ENCODE data around the gene TMEM156.

Gene TMEM156

DNA sequence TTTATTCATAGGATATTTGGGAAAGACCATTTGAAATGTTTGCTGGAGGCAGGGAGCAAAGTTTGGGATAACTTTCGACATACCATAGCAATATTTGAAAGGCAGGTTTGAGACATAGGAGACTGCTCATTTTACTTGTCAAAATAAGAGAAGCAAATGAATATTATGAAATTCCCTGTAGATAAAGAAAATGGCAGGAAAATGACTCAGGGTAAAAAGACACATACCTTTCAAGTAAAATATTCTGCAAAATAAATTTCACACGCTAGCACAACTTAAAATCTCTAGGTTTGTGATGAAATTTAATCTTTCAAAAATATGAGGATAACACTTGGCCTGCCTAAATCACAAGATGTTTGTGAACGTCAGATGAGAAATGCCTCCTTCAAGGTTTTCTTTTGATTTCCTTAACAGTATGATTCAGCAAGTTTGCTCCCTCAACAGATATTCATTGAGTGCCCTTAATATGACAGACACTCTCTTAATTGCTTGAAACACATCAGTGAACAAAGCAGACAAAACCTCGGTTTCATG, 6.6 kb downstream of the TMEM156 start:
- H3K79me1 ChIP-seq (replicated peaks; ENCODE audit: low read length, poor library complexity, severe bottlenecking) = peaks cover 3% of the 10 kb centered on the region
- DNase-seq = peak; percentile 15
- no peaks in the 10 kb centered on the region for H3K9me3 ChIP-seq (ENCODE audit: control insufficient read depth, low read length)
- peak overlapping the region; percentile 61 for H3K27ac ChIP-seq (ENCODE audit: low read length, poor library complexity, severe bottlenecking)
- no peak overlapping the region for H3K14ac ChIP-seq (ENCODE audit: low read length in 2 of 2)
- 38% methylated on average over 1 of the region's 4 CpGs for WGBS
- H3K27me3 ChIP-seq (ENCODE audit: control insufficient read depth in 1 of 2, insufficient read depth in 1 of 2, low read length in 2 of 2) = no peaks in the 10 kb centered on the region
- no peak overlapping the region for H3K23ac ChIP-seq (ENCODE audit: low read length in 2 of 2)
- no peak overlapping the region for H3K4me3 ChIP-seq (ENCODE audit: insufficient read depth in 1 of 2, low read depth in 1 of 2, low read length in 2 of 2)
- no peak overlapping the region for H4K8ac ChIP-seq (ENCODE audit: low read length)
- no peak overlapping the region for H2BK5ac ChIP-seq (ENCODE audit: low read depth, low read length, poor library complexity, severe bottlenecking)
- H2BK15ac ChIP-seq (ENCODE audit: low read depth, poor library complexity, severe bottlenecking) = no peak overlapping the region
- H2AFZ ChIP-seq (ENCODE audit: low read depth, low read length) = no peak overlapping the region
- H3K4me1 ChIP-seq (ENCODE audit: control insufficient read depth, insufficient read depth, low read depth, low read length) = peaks cover 1% of the 10 kb centered on the region
- H3K9ac ChIP-seq (ENCODE audit: low read length) = peak overlapping the region; percentile 31
- H3K36me3 ChIP-seq (ENCODE audit: control insufficient read depth in 1 of 2, insufficient read depth in 2 of 2, low read depth in 1 of 2, low read length in 2 of 2) = no peaks in the 10 kb centered on the region
- H2BK120ac ChIP-seq (ENCODE audit: low read depth, low read length) = no peak overlapping the region
- H4K91ac ChIP-seq (ENCODE audit: low read length) = no peak overlapping the region
- peak overlapping the region in 1 of 2 experiments; percentile 12 for H3K18ac ChIP-seq (ENCODE audit: low read depth in 1 of 2, low read length in 2 of 2)
- H2BK12ac ChIP-seq (ENCODE audit: low read length in 2 of 2) = no peak overlapping the region
- no peak overlapping the region for H3K4me2 ChIP-seq (ENCODE audit: low read length, poor library complexity, severe bottlenecking)
- no peak overlapping the region for H3K4ac ChIP-seq (ENCODE audit: low read depth in 1 of 2, low read length in 2 of 2)
- H2AK5ac ChIP-seq (ENCODE audit: low read length, severe bottlenecking) = no peak overlapping the region

DNA sequence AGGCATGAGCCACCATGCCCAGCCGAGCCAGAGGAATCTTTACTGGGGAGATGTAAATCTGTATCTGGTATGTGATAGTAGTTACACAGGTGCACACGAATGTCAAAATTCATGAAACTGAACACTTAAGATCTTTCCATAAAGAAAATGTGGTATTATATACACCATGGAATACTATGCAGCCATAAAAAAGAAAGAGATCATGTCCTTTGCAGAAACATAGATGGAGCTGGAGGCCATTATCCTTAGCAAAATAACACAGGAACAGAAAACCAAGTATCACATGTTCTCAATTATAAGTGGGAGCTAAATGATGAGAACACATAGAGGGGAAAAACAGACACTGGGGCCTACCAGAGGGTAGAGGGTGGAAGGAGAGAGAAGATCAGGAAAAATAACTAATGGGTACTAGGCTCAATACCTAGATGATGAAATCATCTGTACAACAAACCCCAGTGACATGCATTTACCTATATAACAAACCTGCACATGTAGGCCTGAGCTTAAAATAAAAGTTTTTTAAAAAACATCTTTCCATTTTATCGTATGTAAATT, 7.8 kb downstream of the TMEM156 start:
- H2BK120ac ChIP-seq (ENCODE audit: low read depth, low read length) = no peak overlapping the region
- no peak overlapping the region for H2BK12ac ChIP-seq (ENCODE audit: low read length in 2 of 2)
- H3K4me1 ChIP-seq (ENCODE audit: control insufficient read depth, insufficient read depth, low read depth, low read length) = no peaks in the 10 kb centered on the region
- H2AK5ac ChIP-seq (ENCODE audit: low read length, severe bottlenecking) = no peak overlapping the region
- H3K4me2 ChIP-seq (ENCODE audit: low read length, poor library complexity, severe bottlenecking) = no peak overlapping the region
- H3K4me3 ChIP-seq (ENCODE audit: insufficient read depth in 1 of 2, low read depth in 1 of 2, low read length in 2 of 2) = no peak overlapping the region
- WGBS = 90% methylated on average over 1 of the region's 3 CpGs
- H4K8ac ChIP-seq (ENCODE audit: low read length) = no peak overlapping the region
- H2BK5ac ChIP-seq (ENCODE audit: low read depth, low read length, poor library complexity, severe bottlenecking) = no peak overlapping the region
- no peaks in the 10 kb centered on the region for H3K9me3 ChIP-seq (ENCODE audit: control insufficient read depth, low read length)
- no peaks in the 10 kb centered on the region for H3K27me3 ChIP-seq (ENCODE audit: control insufficient read depth in 1 of 2, insufficient read depth in 1 of 2, low read length in 2 of 2)
- no peak for DNase-seq
- H2BK15ac ChIP-seq (ENCODE audit: low read depth, poor library complexity, severe bottlenecking) = no peak overlapping the region
- H4K91ac ChIP-seq (ENCODE audit: low read length) = no peak overlapping the region
- no peak overlapping the region for H3K18ac ChIP-seq (ENCODE audit: low read depth in 1 of 2, low read length in 2 of 2)
- no peak overlapping the region for H3K27ac ChIP-seq (ENCODE audit: low read length, poor library complexity, severe bottlenecking)
- H3K36me3 ChIP-seq (ENCODE audit: control insufficient read depth in 1 of 2, insufficient read depth in 2 of 2, low read depth in 1 of 2, low read length in 2 of 2) = no peaks in the 10 kb centered on the region
- H3K23ac ChIP-seq (ENCODE audit: low read length in 2 of 2) = no peak overlapping the region
- no peak overlapping the region for H3K9ac ChIP-seq (ENCODE audit: low read length)
- peaks cover 4% of the 10 kb centered on the region for H3K79me1 ChIP-seq (replicated peaks; ENCODE audit: low read length, poor library complexity, severe bottlenecking)
- no peak overlapping the region for H3K4ac ChIP-seq (ENCODE audit: low read depth in 1 of 2, low read length in 2 of 2)
- H2AFZ ChIP-seq (ENCODE audit: low read depth, low read length) = no peak overlapping the region
- H3K14ac ChIP-seq (ENCODE audit: low read length in 2 of 2) = no peak overlapping the region

DNA sequence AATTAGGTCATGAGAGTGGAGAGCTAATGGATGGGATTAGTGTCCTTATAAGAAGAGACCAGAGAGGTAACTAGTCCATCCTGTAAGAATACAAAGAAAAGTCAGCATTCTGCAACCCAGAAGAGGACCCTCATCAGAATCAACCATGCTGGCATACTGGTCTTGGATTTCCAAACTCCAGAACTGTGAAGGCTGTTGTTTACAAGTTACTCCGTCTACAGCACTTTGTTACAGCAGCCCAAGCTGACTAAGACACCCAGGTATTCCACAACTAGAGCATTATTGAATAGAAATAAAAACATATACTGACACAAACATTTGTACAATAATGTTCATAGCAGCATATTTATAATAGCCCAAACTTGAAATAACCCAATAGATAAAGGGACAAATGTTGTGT, 9.2 kb downstream of the TMEM156 start:
- Histone ChIP-seq H4K8ac (ENCODE audit: low read length) (no peak overlapping the region), H3K4ac (ENCODE audit: low read depth in 1 of 2, low read length in 2 of 2) (no peak overlapping the region), H2BK120ac (ENCODE audit: low read depth, low read length) (no peak overlapping the region), H3K4me2 (ENCODE audit: low read length, poor library complexity, severe bottlenecking) (no peak overlapping the region), H3K4me1 (ENCODE audit: control insufficient read depth, insufficient read depth, low read depth, low read length) (no peaks in the 10 kb centered on the region), H4K91ac (ENCODE audit: low read length) (no peak overlapping the region), H3K9me3 (ENCODE audit: control insufficient read depth, low read length) (no peaks in the 10 kb centered on the region), H3K27ac (ENCODE audit: low read length, poor library complexity, severe bottlenecking) (no peak overlapping the region), H3K36me3 (ENCODE audit: control insufficient read depth in 1 of 2, insufficient read depth in 2 of 2, low read depth in 1 of 2, low read length in 2 of 2) (no peaks in the 10 kb centered on the region), H3K14ac (ENCODE audit: low read length in 2 of 2) (no peak overlapping the region), H2AK5ac (ENCODE audit: low read length, severe bottlenecking) (no peak overlapping the region), H3K18ac (ENCODE audit: low read depth in 1 of 2, low read length in 2 of 2) (no peak overlapping the region), H3K4me3 (ENCODE audit: insufficient read depth in 1 of 2, low read depth in 1 of 2, low read length in 2 of 2) (no peak overlapping the region), H3K79me1 (replicated peaks; ENCODE audit: low read length, poor library complexity, severe bottlenecking) (peaks cover 4% of the 10 kb centered on the region), H2AFZ (ENCODE audit: low read depth, low read length) (no peak overlapping the region), H2BK5ac (ENCODE audit: low read depth, low read length, poor library complexity, severe bottlenecking) (no peak overlapping the region), H3K27me3 (ENCODE audit: control insufficient read depth in 1 of 2, insufficient read depth in 1 of 2, low read length in 2 of 2) (no peaks in the 10 kb centered on the region), H3K9ac (ENCODE audit: low read length) (no peak overlapping the region), H2BK12ac (ENCODE audit: low read length in 2 of 2) (no peak overlapping the region), H3K23ac (ENCODE audit: low read length in 2 of 2) (no peak overlapping the region), H2BK15ac (ENCODE audit: low read depth, poor library complexity, severe bottlenecking) (no peak overlapping the region)
- WGBS = no CpG with 5 or more reads among the region's 1 CpG
- DNase-seq = peak; percentile 36

DNA sequence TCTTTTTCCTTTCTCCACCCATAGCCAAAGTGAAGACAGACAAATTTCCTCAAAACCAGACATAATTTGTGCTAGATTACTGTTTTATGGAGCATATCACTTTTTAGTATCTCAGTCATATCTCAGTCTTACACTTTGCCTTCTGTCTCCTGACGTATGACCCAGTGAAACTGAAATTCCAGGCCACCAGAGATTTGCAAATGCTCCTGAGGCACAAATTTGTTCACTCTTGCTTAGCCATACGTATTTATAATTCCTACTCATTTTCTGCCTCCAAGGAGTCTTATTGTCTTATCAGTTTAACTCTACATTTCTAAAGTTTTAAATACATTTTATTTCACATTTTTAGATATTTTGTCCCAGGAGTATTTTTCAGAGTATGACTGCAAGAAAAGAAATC, 10.0 kb downstream of the TMEM156 start:
- H3K9ac ChIP-seq (ENCODE audit: low read length) = no peak overlapping the region
- no peak overlapping the region for H3K14ac ChIP-seq (ENCODE audit: low read length in 2 of 2)
- no peak overlapping the region for H3K4ac ChIP-seq (ENCODE audit: low read depth in 1 of 2, low read length in 2 of 2)
- H3K36me3 ChIP-seq (ENCODE audit: control insufficient read depth in 1 of 2, insufficient read depth in 2 of 2, low read depth in 1 of 2, low read length in 2 of 2) = no peaks in the 10 kb centered on the region
- no peaks in the 10 kb centered on the region for H3K4me1 ChIP-seq (ENCODE audit: control insufficient read depth, insufficient read depth, low read depth, low read length)
- no peak overlapping the region for H2AK5ac ChIP-seq (ENCODE audit: low read length, severe bottlenecking)
- no peaks in the 10 kb centered on the region for H3K9me3 ChIP-seq (ENCODE audit: control insufficient read depth, low read length)
- no peak overlapping the region for H3K4me2 ChIP-seq (ENCODE audit: low read length, poor library complexity, severe bottlenecking)
- H3K27me3 ChIP-seq (ENCODE audit: control insufficient read depth in 1 of 2, insufficient read depth in 1 of 2, low read length in 2 of 2) = no peaks in the 10 kb centered on the region
- no peak overlapping the region for H2AFZ ChIP-seq (ENCODE audit: low read depth, low read length)
- H3K23ac ChIP-seq (ENCODE audit: low read length in 2 of 2) = no peak overlapping the region
- over 99% methylated on average over 2 of the region's 2 CpGs for WGBS
- DNase-seq = no peak
- no peak overlapping the region for H3K27ac ChIP-seq (ENCODE audit: low read length, poor library complexity, severe bottlenecking)
- no peak overlapping the region for H2BK12ac ChIP-seq (ENCODE audit: low read length in 2 of 2)
- no peak overlapping the region for H3K18ac ChIP-seq (ENCODE audit: low read depth in 1 of 2, low read length in 2 of 2)
- no peak overlapping the region for H2BK5ac ChIP-seq (ENCODE audit: low read depth, low read length, poor library complexity, severe bottlenecking)
- no peak overlapping the region for H2BK120ac ChIP-seq (ENCODE audit: low read depth, low read length)
- no peak overlapping the region for H2BK15ac ChIP-seq (ENCODE audit: low read depth, poor library complexity, severe bottlenecking)
- H3K79me1 ChIP-seq (replicated peaks; ENCODE audit: low read length, poor library complexity, severe bottlenecking) = peaks cover 4% of the 10 kb centered on the region
- no peak overlapping the region for H4K91ac ChIP-seq (ENCODE audit: low read length)
- H4K8ac ChIP-seq (ENCODE audit: low read length) = no peak overlapping the region
- no peak overlapping the region for H3K4me3 ChIP-seq (ENCODE audit: insufficient read depth in 1 of 2, low read depth in 1 of 2, low read length in 2 of 2)
